OCI-LY3 (cell line): ENCODE measurements around the gene TAS2R41.

Source experiments
- H2AFZ ChIP-seq: fragments of 200-600, 300-600 bp; shearing (Covaris generic); 2 replicates; pipeline ENCODE4 v1.6.0; 2014; ENCODE audit warnings: antibody characterized with exemption, low read depth, low read length
- H3K27ac ChIP-seq: fragments of 200-600, 300-600 bp; sonication (generic); 2 replicates; pipeline ENCODE4 v1.5.1; 2014; ENCODE audit warnings: mild to moderate bottlenecking, low read length, moderate library complexity, mixed read lengths
- H3K27me3 ChIP-seq: fragments of 200-600, 300-600 bp; sonication (generic); 2 replicates; pipeline ENCODE4 v1.6.1; 2014; ENCODE audit warnings: low read depth, low read length, mixed read lengths
- H3K36me3 ChIP-seq: fragments of 200-600, 300-600 bp; sonication (generic); replicated peaks from 2 replicates; pipeline ENCODE3; 2014; ENCODE audit warnings: low read depth, low read length, mixed read lengths
- H3K4me1 ChIP-seq: fragments of 300-600, 200-600 bp; sonication (generic); 2 replicates; pipeline ENCODE4 v1.6.1; 2014; ENCODE audit warnings: low read length, mixed read lengths
- H3K4me2 ChIP-seq: fragments of 200-600, 300-600 bp; sonication (generic); 2 replicates; pipeline ENCODE4 v1.6.1; 2014; ENCODE audit warnings: low read length, mixed read lengths
- H3K4me3 ChIP-seq: fragments of 300-600, 200-600 bp; sonication (generic); 2 replicates; pipeline ENCODE4 v1.5.1; 2014; ENCODE audit warnings: antibody characterized with exemption, mild to moderate bottlenecking, low read length, moderate library complexity
- H3K79me2 ChIP-seq: fragments of 300-600, 200-600 bp; shearing (Covaris generic); 2 replicates; pipeline ENCODE4 v1.6.1; 2014; ENCODE audit warnings: mild to moderate bottlenecking, low read length, mixed read lengths
- H3K9ac ChIP-seq: fragments of 300-600, 200-600 bp; shearing (Covaris generic); 2 replicates; pipeline ENCODE4 v1.6.0; 2014; ENCODE audit warnings: mild to moderate bottlenecking, low read length, moderate library complexity
- H3K9me3 ChIP-seq: fragments of 200-600, 300-600 bp; shearing (Covaris generic); 2 replicates; pipeline ENCODE4 v1.6.1; 2014; ENCODE audit warnings: low read length, mixed read lengths; ENCODE audit not compliant: insufficient read depth
- H4K20me1 ChIP-seq: fragments of 200-600, 300-600 bp; sonication (generic); 2 replicates; pipeline ENCODE4 v1.6.1; 2016; ENCODE audit warnings: low read length, mixed read lengths; ENCODE audit not compliant: insufficient read depth
- CTCF ChIP-seq: fragments of 200-600, 300-600 bp; sonication (generic); IDR thresholded peaks from 2 replicates; pipeline ENCODE4 v1.5.1; 2014; ENCODE audit warnings: antibody characterized with exemption, low read length, low read depth
- EZH2phosphoT487 ChIP-seq: fragments of 200-600 bp; shearing (Covaris generic); IDR thresholded peaks from 2 replicates; pipeline ENCODE4 v1.6.1; 2018; ENCODE audit warnings: antibody characterized with exemption, mixed run types, low read depth

Gene TAS2R41

GRCh38 chr7:143459359-143459758, 18.3 kb upstream of the TAS2R41 start:
- no peak overlapping the region for H3K9ac ChIP-seq

GRCh38 chr7:143460271-143460979, 17.2 kb upstream of the TAS2R41 start:
- Histone ChIP-seq H3K4me2 (no peak overlapping the region), H3K4me1 (peaks cover 5% of the 10 kb centered on the region; the same call in 1 of the 2 replicates), H3K79me2 (no peaks in the 10 kb centered on the region), H3K9ac (no peak overlapping the region), H3K4me3 (no peak overlapping the region), H3K36me3 (no peaks in the 10 kb centered on the region), H2AFZ (no peak overlapping the region), H4K20me1 (no peaks in the 10 kb centered on the region), H3K27me3 (peaks cover 14% of the 10 kb centered on the region; the same call in 1 of the 2 replicates), H3K9me3 (peaks cover 6% of the 10 kb centered on the region; the same call in 1 of the 2 replicates), H3K27ac (no peak overlapping the region)
- TF ChIP-seq EZH2phosphoT487 (no peak), CTCF (no peak)

More at GRCh38 chr7:143459359-143459758, 18.3 kb upstream of the TAS2R41 start:
- Histone ChIP-seq H3K9me3 (peaks cover 6% of the 10 kb centered on the region; the same call in 1 of the 2 replicates), H2AFZ (no peak overlapping the region), H3K4me1 (peaks cover 5% of the 10 kb centered on the region; the same call in 1 of the 2 replicates), H3K27me3 (peaks cover 15% of the 10 kb centered on the region), H3K36me3 (no peaks in the 10 kb centered on the region), H3K27ac (no peak overlapping the region), H3K4me2 (no peak overlapping the region), H4K20me1 (no peaks in the 10 kb centered on the region), H3K4me3 (no peak overlapping the region), H3K79me2 (no peaks in the 10 kb centered on the region)
- TF ChIP-seq CTCF (no peak), EZH2phosphoT487 (no peak)

GRCh38 chr7:143462045-143462444, 15.6 kb upstream of the TAS2R41 start:
- Histone ChIP-seq H3K4me3 (no peak overlapping the region), H3K27ac (no peak overlapping the region), H3K36me3 (no peaks in the 10 kb centered on the region), H3K27me3 (peaks cover 5% of the 10 kb centered on the region; the same call in 1 of the 2 replicates), H3K9me3 (peaks cover 6% of the 10 kb centered on the region; the same call in 1 of the 2 replicates), H3K4me1 (peaks cover 5% of the 10 kb centered on the region; the same call in 1 of the 2 replicates), H3K4me2 (no peak overlapping the region), H3K79me2 (no peaks in the 10 kb centered on the region), H3K9ac (no peak overlapping the region), H4K20me1 (no peaks in the 10 kb centered on the region), H2AFZ (no peak overlapping the region)
- TF ChIP-seq EZH2phosphoT487, result no peak
- no peak for TF ChIP-seq CTCF

GRCh38 chr7:143463556-143463955, 14.1 kb upstream of the TAS2R41 start:
- H3K27me3 ChIP-seq, result no peaks in the 10 kb centered on the region
- no peaks in the 10 kb centered on the region for H3K36me3 ChIP-seq
- peaks cover 5% of the 10 kb centered on the region; the same call in 1 of the 2 replicates for H3K4me1 ChIP-seq
- H3K9ac ChIP-seq, result no peak overlapping the region
- no peaks in the 10 kb centered on the region for H3K79me2 ChIP-seq
- H3K9me3 ChIP-seq, result peaks cover 6% of the 10 kb centered on the region; the same call in 1 of the 2 replicates
- TF ChIP-seq CTCF (peak; percentile 5; the same call in 1 of the 2 replicates), EZH2phosphoT487 (no peak)
- H2AFZ ChIP-seq, result no peak overlapping the region
- no peak overlapping the region for H3K4me3 ChIP-seq
- no peak overlapping the region for H3K4me2 ChIP-seq
- no peaks in the 10 kb centered on the region for H4K20me1 ChIP-seq
- H3K27ac ChIP-seq, result no peak overlapping the region
